Left hindlimb (tissue), 1 donor: ENCODE results near the gene C6orf15.
A peak's percentile ranks its signal among the peaks of the same experiment; 100 is the strongest.

ENCODE experiments used
- DNase-seq: peaks from one replicate; pipeline ENCODE4 v3.0.0-alpha.2; 2018

Gene C6orf15

DNA sequence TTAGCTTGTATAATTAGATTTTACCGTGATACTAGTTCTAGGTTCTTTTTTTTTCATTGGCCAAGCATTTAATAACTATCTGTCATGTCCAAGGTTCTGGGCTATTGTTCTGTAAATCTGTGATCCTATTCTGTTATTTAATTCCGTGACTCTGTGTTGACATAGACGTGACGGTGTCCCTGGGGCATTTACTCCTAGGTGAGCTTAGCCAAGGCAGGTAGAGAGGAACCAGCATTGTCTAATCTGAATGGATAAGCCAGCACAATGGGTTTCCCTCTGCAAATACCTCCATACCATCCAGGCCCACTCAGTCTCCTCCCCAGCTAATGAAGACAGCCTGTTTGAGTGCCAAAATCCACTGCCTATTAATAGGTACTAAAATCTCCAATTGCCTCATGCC is 16.8 kb upstream of the C6orf15 start:
- no peak for DNase-seq

DNA sequence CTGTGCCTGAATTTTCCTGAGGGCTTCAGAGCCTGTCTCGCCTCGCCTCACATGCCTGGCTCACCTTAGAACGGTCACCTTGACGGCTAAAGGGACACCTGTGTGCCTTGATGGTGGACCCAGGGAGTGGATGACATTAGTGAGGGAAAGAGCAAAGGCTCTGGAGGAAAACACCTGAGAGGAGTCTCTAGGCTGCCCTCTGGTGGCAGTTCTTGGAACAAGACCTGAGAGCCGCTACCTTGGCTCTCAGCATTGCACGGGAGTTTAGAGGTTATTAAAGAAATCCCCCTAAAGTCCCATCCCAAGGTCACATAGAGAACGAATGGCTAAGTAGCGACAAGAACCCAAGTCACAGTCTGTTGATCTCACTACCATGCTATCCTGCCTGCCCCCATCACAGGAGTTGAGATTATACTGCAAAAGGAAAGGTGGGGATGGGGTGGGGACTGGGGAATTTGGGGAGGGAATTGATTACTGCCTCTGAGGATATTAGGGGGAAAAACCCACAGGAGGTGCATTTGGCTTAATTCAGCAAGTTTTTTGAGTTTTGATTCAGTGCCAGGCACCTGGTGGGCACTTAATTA is 15.8 kb upstream of the C6orf15 start:
- no peak for DNase-seq

DNA sequence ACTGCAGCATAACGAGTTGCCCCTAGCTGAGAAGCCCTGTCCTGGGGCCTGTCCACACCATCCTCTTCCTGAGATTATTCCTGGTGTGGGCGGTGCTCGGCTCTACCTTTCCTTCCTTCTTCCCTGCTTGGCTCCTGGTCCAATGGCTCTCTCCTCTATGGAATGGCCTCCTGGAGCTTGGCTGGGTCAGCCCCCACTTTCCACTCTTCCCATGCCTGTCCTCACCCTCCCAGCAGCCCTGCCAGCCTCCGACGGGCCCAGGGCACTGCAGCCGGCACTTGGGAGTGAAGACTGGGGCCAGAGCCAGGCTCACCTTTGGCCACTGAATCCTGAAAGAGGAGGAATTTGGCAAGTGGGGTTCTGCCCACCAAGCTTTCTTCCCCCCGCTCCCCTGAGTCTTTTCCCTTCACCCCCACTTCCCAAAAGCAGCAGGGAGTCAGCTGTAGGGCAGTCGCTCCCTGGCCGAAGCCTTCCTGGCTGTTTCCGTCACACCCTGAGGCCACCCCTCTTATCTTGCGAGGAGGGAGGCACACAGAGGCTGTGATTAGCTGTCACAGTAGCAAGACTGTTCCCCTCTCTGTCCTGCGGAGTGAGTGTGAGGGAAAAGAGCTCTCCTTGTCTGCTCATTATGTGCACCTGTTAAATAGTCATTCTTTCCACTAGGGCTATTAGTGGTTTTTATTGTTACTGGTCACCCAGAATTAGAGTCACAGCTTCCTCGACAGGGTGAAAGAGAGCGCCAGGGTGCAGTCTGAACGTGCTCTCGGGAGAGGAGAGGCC is 14.2 kb upstream of the C6orf15 start:
- DNase-seq = peak; percentile 13

DNA sequence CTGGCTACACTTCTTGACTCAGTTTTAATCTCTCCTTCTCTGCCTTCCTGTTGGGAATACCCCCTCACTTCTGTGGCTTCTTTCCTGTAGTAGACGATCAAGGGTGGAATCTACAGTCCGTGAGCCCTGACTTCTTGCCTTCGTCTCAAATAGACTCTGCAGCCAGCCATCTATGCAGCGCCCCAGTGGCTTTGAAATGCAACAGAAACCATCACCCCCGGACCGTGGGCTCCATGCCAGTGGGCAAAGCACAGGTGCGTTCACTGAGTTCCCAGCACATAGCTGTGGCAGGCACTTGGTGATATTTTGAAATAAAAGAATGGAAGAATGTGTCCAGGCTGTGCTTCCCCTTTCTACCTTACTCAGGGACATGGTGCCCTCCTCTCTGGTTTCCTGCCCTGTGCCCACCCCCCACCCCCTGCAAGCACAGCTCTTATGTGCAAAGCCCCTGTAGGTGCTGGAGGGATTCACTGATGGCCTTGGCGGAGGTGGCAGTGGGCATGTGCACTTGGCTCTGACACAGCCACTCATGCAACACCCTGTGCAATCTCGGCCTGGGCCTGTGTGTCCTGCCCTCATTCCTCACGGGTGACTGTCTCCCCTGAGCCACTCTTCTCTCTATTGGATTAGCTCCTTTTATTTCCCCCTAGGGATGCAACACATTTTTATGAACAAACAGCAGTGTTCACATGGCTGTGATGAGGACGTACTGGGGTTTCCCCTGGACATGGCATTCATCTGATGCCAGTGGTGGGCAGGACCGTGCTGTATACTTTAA is 13.4 kb upstream of the C6orf15 start:
- DNase-seq = no peak

DNA sequence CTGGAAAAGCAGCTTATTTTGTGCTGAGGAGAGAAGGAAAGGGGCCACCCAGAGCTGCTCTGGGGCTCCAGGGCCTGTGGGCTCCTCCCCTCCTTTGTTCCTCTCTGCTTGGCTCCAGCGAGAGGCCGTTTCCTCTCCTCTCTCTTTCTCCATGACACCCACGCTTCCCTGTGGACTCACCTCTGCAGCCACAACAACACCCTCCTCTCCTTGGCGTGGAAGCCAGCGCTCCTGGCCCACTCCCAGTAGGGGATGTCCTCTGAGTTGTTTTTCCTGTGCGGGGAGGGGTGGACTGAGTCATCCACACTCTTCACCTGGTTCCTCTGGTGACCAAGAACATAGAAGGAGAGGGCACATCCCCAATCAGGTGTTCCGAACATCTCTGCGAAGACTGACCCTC is 12.8 kb upstream of the C6orf15 start:
- DNase-seq = peak; percentile 77

DNA sequence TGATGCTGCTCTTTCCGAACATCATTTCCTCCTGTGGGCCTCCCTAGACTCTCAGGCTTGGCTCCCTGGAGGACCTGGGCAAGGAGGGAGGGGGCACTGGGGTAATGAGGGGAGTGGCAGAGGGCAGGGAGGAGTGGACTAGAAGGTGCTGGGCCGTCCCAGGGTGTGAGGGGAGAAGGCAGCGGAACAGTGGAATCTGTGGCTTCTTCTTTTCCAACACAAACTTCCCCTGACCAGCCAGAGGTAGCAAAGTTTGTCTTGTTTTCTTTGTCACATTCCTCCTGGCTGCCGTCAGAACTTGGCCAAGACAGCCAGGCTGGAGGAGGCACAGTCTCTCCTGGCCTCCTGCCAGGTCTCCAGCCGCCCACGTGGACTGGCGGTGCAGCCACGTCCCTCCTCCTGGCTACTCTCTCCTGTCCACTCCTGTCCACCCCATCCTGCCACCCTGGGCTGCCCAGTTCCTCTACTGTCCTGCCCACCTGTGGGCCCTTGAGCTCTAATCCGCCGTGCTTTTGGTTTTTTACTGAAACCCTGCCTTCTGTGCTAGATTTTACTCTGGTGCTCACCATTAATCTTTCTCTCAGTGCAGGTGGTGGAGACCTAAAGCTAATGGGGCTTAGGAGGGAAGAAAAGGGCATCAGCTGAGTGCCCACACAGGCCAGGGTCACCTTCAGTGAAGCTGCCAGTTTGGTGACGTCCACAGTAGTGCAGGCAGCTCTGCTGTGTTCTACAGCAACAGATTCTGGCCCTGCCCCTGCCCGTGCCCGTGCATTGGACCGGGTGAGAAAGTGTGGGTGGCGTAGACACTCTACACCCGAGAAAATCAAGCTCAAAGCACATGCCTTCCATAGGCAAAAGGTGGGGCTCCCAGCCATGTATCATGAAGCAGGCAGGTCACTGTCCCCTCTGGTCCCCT is 10.7 kb upstream of the C6orf15 start:
- peak; percentile 83 for DNase-seq

DNA sequence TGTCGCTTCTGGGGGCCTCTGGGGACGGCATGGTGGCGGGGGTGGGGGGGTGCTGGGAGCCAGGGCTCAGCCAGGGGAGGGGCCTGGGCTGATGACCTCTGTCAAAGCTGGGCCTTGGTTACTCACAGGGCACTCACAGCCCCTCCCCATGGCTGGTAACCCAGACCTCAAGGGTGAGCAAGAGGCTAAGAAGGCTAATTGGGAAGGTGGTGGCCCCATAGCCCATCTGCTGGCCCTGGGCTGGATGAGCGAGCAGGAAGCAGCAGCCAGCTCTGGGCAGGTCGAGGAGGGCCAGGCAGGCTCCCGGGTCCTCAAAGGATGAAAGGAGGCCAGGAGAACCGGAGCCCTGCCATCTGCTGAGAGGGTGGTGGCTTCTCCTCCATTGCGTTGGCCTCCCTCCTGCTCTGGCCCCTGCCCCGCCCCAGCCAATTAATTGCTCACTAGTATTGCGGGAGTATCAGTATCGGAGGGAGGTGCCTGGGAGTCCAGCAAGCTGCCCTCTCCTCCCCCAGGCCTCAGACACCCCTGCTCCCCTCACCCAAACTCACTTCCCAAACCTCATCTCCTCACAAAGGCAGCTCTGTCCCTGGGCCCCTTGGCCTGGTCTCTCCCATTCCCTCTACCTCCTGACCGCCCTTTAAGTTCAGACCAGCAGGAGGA is 8.9 kb upstream of the C6orf15 start:
- no peak for DNase-seq

DNA sequence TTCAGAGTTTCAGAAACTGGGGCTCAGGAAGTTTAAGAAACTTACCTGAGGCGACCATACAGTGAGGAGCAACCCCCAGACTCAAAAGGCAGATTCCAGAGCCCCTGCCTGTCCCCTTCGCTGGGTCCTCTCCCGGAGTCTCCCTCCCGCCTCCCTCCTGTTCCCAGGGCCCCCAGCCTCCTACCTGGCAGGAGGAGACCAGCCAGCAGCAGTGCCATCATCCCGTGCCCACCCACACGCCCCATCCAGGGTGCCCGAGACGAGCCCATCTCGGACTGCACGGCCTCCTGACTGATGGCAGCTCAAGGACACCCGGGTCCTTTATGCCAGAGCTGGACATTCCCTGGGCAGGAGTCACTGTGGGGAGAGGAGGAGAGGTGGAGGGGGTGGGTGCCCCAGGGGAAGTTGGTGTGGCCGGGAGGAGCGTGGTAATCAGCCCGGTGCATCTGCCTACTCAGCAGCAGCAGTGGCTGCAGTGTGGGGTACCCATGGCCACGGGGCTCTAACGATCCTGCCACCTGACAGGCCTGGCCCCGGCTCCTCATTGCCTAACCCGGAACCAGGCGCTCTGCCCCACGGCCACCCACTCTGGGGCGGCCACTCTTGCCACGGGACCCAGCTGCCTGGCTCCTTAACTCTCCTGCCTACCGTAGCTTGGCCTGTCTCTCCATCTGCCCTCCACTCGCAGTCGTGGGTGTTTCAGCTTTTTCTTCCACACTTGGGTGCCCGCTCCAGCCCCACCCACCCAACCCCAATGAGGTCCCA is 8.0 kb upstream of the C6orf15 start, which contains the start of gene CDSN:
CDSN (minus strand) TSS at position 296 of the 765 bp plus-strand sequence; CDS start at position 269, 27 bp downstream.
- DNase-seq = no peak

DNA sequence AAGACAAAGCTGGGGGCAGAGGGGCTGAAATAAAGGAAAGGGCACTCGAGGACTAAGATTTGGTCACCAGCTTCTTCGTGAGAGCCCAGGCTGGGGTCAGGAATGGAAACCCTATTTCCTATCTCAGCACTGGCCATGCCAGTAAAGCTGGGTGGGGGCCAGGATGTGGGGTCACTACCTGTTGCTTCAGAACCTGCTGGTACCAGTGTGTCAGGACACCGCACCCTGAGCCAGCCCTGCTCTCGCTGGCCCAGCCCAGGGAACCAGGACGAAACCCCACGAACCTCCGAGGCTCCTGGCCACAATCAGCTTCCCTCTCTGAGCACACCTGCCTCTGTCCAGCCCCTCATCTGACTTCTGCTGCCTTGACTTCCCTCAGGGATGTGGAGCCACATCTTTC is 5.8 kb upstream of the C6orf15 start:
- DNase-seq = no peak

DNA sequence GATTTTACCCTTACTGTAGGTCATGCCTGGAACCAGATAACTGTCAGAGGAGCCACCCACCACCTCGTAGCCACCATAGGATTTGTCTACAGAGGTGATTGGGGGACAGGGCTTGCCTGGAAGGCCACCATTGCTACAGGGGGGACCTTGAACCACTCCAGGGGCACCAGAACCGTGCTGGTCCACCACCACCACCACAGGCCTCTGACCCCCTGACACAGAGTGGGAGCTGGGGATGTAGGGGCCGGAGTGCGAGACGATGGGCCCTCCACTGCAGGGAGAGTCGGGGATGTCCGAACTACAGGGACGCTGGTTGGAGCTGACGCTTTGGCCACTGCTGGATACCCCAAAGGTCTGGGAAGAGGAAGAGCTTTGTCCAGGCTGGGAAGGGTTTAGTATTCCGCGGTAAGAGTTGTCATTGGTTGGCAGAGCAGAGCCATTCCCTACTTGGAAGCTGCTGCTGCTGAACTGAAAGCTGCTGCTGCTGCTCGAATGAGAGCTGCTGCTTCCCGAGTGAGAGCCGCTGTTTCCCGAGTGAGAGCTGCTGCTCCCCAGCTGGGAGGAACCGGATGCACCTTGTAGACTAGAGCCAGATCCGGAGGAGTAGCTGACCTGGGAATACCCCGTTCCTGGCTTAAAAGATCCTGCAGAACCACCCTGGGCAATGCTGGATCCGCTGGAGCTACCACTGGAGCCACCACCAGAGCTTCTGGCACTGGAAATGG is 4.4 kb upstream of the C6orf15 start:
- DNase-seq = no peak

DNA sequence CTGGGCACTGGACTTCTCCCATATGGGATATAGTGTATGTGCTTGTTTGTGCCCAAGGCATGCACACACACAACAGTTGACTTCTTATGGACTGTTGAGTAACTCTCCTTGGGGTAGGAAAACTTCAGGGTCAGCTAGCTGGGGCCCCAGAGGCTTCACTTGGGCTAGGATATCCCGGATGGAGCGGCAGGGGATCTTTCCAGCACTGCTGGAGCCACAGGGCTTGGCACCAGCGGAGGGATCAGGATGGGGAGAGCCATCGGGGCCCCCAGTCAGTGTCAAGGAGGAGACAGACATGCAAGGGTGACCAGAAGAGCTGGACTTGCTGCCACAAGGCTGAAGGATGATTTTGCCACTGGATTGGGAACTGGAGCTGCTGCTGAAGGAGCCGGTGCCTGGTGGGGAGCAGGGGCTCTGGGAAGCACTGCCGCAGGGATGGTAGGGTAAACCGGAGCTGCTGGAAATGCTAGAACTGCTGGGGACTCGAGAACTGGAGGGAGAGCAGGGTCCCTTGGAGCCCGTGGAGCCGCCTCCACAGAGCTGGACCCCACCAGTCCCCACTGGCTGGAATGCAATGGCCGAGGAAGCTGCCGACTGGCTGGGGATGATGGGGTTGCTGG is 3.7 kb upstream of the C6orf15 start:
- no peak for DNase-seq

DNA sequence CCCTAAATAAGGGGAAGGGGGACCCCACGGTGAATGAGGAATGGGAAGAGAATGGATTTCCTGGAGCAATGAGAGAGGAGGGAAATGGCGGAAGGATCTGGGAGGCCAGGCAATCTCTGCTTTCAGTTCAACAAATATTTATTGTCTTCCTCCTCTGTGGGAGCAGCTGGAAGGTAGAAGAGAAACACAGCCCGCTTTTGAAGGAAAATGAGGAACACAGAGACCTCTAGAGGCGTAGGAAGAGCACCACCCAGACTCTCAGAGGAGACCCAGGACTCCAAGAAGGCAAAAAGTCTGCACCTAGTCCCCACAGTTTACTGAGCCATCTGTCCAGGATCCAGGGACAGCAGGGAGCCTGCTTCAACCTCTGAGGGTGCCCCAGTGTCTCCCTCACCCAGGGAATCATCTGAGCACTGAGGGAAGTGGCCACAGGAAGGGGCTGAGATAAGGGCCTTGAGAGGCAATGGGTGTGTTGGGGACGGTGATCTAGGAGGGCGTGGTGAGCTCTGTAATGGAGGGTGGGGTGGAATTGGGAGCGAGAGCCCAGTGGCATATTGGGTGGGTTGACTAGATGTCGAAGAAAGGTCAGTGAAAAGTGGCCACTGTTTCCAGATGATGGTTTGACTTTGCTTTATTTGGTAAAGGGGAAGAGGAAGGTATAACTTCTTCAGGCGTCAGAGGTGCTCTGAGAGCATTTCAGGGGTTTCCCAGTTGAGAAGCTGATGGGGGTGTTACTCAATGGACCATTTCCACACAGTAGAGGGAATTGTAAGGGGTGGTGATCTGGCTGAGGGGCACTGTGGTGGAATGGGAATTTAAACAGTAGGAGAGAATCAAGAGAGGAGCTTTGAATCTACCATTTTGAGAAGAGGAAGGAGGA is 2.8 kb upstream of the C6orf15 start:
- DNase-seq = no peak

DNA sequence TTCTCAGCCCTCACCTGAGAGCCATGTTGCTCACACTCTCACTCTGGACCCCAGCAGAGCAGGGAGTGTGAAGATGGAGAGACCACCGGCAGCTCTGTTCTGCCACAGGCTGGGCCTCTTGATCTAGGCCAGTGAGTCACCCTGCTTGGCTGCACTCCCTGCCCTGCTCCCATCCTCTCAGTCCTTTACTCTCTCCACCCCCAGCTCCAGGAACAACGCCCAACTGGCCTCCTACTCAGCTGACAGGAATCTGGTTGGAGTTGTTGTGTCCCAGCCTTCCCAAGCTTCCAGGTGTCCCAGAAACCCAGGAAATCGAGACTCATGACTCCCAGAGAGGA is 2.1 kb upstream of the C6orf15 start, which contains the start of gene PSORS1C1:
PSORS1C1 (plus strand) TSS at position 260 of the 338 bp plus-strand sequence. CDS start 14,833 bp downstream, outside the sequence.
- peak; percentile 78 for DNase-seq

DNA sequence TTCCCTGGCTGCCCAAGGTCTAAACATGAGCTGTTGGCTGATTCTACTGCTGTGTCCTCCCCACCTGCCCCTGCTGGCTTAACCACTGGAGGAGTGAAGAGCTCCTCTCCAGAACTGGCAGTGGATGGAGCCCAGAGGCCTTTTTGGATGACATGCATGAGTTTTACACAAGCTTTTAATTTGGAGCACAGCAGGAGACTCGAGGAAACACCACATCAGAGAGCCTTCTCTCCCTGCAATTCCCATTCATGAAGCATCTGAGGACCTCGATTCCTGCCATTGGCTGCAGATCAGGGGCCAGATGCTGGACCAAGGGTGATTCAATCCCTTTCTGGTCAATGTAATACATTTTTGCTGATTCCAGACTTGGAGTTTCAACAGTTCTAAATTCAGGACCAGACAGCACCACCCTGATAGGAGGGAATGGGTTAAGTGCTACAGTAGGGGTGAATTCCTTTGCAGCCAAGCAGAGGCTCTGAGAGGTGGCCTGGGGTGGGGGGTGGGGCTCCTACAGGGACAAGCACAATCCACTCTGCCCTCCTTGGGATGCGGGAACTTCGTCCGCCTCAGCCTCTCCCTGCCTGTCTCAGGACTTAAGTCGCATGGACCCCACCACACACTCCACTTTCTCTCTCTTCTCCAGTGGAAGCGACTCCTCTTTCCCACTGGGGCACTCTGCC is 1.6 kb upstream of the C6orf15 start:
- DNase-seq = peak; percentile 67

DNA sequence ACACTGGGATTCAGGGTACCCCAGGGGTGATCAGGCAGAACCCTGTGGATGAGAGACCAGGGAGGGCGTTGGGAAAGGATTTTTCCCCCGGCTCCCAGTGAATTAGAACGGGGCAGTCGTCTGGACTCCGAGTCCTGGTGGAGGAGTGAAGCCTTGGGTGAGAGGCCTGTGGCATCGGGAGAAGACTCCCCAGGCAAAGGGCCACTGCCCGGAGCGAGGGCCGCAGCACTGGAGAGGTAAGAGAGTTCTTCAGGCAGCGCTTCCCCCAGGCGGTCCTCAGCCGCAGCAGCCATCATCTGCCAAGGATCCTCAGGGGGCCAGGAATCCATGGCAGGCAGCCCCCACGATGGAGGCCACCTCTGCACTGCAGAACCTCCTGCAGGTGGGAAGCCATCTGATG is 663 bp downstream of the C6orf15 start:
- no peak for DNase-seq

DNA sequence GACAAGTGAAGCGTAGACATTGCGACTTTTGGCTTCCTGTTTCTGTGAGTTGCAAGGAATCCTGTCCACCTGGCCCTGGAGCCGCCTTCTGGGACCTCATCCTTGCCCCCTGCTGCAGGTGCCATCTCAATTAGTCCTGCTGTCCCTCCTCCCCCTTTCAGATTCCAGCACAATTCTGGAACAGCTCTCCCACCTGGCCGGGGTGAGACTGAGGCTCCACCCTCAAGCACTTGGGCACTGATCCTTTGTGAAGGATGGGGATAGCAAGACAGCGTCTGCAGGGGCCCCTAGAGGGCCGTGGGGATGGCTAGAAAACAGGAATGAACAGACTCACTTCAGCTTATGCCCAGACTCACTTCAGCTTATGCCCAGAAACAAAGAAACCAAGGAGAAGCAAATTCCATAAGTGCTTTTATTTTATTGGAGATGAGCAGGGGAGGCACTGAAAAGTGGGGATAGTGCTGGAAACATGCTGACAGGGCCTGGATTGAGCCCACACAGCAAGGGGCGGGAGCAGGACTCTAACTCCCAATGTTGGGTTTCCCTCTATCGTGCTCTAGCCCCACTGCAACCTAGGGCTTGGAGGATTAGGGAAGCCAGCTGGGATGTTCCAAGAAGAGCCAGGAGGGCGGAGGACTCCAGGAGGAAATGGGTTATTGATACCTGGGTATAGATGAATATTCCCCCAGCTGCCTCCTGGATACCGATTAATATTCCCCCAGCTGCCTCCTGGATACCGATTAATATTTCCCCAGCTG is 1.4 kb downstream of the C6orf15 start:
- DNase-seq = no peak

DNA sequence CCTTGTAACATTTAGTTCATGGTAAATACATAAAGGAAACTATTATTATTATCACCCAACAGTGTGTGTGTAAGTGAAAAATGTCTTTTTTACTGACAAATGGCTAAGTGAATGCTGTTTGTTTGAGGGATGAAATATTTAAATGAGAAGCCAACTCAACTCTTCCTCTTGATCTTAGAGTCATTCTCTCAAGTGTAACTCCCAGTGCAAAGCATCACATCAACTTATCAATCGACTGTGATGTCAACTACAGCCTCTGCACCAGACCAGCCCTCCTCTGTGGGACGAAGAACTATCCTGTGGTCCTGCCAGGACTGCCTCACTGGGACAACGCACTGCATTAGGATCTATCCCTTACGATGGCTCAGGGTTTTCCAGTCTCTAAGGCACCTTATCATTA is 5.3 kb downstream of the C6orf15 start:
- no peak for DNase-seq

DNA sequence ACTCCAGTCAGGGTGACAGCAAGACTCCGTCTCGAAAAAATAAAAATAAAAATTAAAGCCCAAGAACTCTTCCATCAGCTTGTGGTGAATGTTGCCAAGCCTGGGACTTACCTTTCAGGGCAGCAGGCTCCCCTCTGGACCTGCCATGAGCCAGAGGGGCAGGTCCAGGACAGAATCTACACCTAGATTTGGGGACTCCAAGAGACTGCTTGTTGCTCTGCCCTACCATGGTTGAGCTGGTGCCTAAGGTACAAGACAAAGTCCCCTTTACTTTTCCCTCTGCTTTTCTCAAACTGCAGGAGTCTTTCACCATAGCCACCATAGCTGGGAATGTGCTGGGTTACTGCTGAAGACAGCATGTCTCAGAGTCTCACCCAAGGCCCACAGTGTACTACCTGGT is 9.2 kb downstream of the C6orf15 start:
- DNase-seq = no peak
